Peyer's patch (tissue), 4 donors: ENCODE results near the gene ENC1. TPM values are rescaled to one million over a fixed set of nuclear protein-coding genes. Genes with fewer than 3 reads are reported as not detected.

Experiments used
- DNase-seq, 3 donors: peaks; one replicate each; pipeline ENCODE4 v3.0.0-alpha.2; 2017 to 2019
- H3K27ac ChIP-seq, 4 donors: fragments of 200-600 bp; sonication (generic); one replicate each; pipeline ENCODE4 v1.5.1; 2016 to 2019
- H3K27me3 ChIP-seq, 2 donors: fragments of 200-600 bp; sonication (generic); one replicate each; pipeline ENCODE4 v1.5.1; 2019
- H3K36me3 ChIP-seq, 3 donors: fragments of 200-600 bp; sonication (generic); one replicate each; pipeline ENCODE4 v1.5.1; 2016 to 2019
- H3K4me1 ChIP-seq, 4 donors: fragments of 200-600 bp; sonication (generic); one replicate each; pipeline ENCODE4 v1.5.1; 2016 to 2019
- H3K4me3 ChIP-seq, 4 donors: fragments of 200-600 bp; sonication (generic); 1 replicate in 3 of 4; 2 replicates in 1 of 4; pipeline ENCODE4 v1.5.1; 2016 to 2019; ENCODE audit warnings: mild to moderate bottlenecking in 1 of 4
- H3K9me3 ChIP-seq, 4 donors: fragments of 200-600 bp; sonication (generic); one replicate each; pipeline ENCODE4 v1.5.1; 2016 to 2019; ENCODE audit warnings: mild to moderate bottlenecking in 1 of 4
- POLR2A ChIP-seq, 2 donors: fragments of 450-650 bp; IDR thresholded peaks; one replicate each; pipeline ENCODE4 v1.5.1; 2017; ENCODE audit warnings: antibody characterized with exemption in 2 of 2, mild to moderate bottlenecking in 2 of 2, moderate library complexity in 2 of 2
- total RNA-seq, 4 donors: library from RNA; depleted of rRNA; stranded (reverse); fragments of >200 nt; gene quantifications; one replicate each; pipeline ENCODE4 v1.1.0, GENCODE V29; 2016
- TF ChIP-seq, protein P1 (sequence below), 6 experiments: fragments of 450-650 bp in 4 of 6; fragments of 200-600 bp in 2 of 6; sonication (generic) in 1 of 6; IDR thresholded peaks; one replicate each; pipeline ENCODE4 v1.5.1; 2017 to 2019; ENCODE audit warnings: antibody characterized with exemption in 6 of 6, mild to moderate bottlenecking in 3 of 6, moderate library complexity in 1 of 6

The ENC1 gene
- total RNA-seq, 4 donors from 2014 or later = 28.7 to 123 (median 40.0) TPM

DNA sequence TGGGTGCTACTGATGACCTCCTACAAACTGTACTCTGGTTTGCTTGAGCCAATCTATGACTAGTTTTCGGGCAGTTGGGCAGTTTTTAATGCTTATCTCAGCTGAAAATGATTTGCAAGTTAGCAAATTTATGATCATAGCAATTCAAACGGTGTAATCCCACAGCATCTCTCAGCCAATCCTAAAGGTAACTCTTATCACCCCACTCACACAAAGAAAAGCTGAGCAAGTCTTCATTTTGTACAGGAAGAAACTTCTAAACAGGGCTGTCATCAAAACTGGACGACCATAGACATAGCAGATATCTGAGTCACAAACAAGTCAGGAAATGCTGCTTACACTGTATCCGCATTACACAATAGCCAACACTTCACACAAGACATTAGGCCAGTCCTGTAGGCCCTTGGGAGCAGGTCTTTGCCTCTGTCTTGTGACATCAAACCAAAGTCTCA, 2.6 kb upstream of the ENC1 start:
- Histone ChIP-seq H3K27me3 (no peaks in the 10 kb centered on the region), H3K36me3 (no peaks in the 10 kb centered on the region), H3K4me3 (no peak overlapping the region), H3K27ac (peak overlapping the region in 1 of 4 donors; percentile 44), H3K9me3 (no peaks in the 10 kb centered on the region), H3K4me1 (peaks cover 0 to 13% (median 3%) of the 10 kb centered on the region in 4 donors)
- no peak for DNase-seq
- TF ChIP-seq, protein P1, sequence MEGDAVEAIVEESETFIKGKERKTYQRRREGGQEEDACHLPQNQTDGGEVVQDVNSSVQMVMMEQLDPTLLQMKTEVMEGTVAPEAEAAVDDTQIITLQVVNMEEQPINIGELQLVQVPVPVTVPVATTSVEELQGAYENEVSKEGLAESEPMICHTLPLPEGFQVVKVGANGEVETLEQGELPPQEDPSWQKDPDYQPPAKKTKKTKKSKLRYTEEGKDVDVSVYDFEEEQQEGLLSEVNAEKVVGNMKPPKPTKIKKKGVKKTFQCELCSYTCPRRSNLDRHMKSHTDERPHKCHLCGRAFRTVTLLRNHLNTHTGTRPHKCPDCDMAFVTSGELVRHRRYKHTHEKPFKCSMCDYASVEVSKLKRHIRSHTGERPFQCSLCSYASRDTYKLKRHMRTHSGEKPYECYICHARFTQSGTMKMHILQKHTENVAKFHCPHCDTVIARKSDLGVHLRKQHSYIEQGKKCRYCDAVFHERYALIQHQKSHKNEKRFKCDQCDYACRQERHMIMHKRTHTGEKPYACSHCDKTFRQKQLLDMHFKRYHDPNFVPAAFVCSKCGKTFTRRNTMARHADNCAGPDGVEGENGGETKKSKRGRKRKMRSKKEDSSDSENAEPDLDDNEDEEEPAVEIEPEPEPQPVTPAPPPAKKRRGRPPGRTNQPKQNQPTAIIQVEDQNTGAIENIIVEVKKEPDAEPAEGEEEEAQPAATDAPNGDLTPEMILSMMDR (IDR thresholded peaks at IDR 0.05) = no peak
- TF ChIP-seq POLR2A (IDR thresholded peaks at IDR 0.05) = no peak

DNA sequence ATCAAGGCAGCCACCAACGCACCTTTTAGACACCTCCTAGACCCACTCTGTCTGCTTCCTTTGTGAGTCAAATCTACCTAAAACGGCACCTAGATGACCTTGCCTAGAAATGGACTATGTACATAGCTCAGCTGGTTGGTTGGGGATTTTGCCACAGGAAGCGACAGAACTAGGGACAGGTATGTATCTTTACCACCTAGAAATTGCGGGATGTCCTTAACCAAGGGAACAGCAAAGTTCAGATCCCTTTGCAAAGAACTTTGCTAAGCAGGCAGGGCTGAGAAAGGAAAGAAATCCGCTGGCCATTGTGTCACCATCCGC, 2.0 kb upstream of the ENC1 start:
- no peaks in the 10 kb centered on the region for H3K27me3 ChIP-seq
- H3K4me1 ChIP-seq = peaks cover 0 to 14% (median 3%) of the 10 kb centered on the region in 4 donors
- H3K27ac ChIP-seq = peak overlapping the region in 2 of 4 donors; percentile 94 to 95
- no peaks in the 10 kb centered on the region for H3K36me3 ChIP-seq
- no peak for DNase-seq
- H3K4me3 ChIP-seq = no peak overlapping the region
- no peaks in the 10 kb centered on the region for H3K9me3 ChIP-seq
- TF ChIP-seq POLR2A (IDR thresholded peaks at IDR 0.05) = no peak
- TF ChIP-seq, protein P1 (IDR thresholded peaks at IDR 0.05) = no peak

DNA sequence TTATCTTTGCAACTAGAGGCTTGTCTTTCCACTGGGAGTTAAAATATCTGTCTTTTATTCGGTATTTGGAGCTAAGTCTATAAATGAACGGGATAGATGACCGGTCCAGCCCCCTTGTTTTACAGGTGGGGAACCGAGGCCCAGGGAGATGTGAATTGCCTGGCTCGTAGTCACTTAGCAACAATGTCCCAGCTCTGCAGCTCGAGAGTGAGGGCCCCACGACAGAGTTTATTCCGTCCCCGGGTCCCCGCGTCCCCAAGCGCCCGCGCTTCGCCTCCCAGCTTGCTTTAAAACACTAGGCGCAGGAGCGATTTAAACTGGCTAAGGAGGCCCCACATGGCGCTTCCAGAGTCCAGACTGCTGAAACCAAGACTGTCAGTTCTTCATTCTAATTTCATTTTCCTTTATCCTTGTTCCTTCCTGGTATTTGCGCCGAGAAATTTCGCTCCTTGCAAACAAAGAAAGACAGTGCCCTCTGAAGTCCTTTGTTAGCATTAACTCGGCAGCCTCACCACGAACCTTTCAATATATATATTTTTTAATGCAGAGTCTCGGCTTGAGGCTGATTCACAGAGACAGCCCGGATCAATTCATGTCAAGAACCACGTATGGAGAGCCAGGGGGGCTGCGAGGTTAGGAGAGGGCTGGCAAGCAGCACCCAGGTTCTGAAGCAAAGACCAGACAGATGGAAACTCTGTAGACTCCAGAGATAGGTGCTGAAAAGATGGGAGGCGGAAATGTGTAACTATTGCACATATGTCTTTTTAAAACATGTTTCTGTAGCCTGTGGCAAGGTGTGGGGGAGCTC, 1.4 kb upstream of the ENC1 start:
- Histone ChIP-seq H3K36me3 (no peaks in the 10 kb centered on the region), H3K4me1 (peaks cover 0 to 20% (median 3%) of the 10 kb centered on the region in 4 donors), H3K27ac (peak overlapping the region; percentile 78 to 95 (median 90)), H3K27me3 (no peaks in the 10 kb centered on the region), H3K9me3 (no peaks in the 10 kb centered on the region), H3K4me3 (peak overlapping the region; percentile 59 to 79 (median 76))
- DNase-seq = peak; percentile 21 to 75 (median 63)
- TF ChIP-seq, protein P1 (IDR thresholded peaks at IDR 0.05) = peak in 5 of 6 experiments; percentile 7 to 86 (median 78)
- TF ChIP-seq POLR2A (IDR thresholded peaks at IDR 0.05) = no peak

DNA sequence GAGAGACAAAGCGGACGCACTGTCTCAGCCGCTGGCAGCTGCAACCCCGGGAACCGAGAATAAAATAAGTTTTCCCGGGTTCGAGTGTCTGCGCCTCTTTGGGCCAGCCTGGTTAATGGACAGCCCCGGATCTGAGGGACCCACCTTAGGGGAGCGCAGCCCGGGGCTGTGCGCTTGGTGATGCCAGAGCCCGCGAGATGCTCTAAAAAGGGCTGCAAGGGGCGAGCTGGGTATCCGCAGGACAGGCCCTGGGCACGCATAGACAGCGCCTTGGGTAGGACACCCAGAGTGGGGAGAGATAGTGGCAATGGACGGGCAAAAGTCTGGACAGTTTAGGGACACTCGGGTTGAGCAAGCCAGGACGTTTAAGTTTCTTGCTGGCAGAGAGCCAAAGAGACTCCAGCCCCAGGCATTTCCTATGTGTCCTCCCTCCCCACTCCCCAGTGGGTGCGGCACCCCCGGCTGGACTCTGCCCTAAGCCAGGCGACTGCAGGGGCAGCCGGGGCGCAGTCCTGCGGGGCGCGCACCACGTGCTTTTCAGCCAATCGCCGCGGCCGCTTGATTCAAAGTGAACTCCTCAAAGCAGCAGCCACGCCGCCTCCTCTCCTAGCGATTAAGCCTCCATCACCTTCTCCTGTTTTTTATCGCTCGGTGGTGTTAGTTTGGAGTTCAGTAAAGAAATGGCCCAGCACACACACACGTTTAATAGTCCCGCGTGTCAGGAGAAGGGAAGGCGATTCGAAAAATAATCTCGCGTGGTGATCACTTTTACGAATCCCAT, 616 bp upstream of the ENC1 start:
- H3K36me3 ChIP-seq = no peaks in the 10 kb centered on the region
- H3K4me1 ChIP-seq = peaks cover 0 to 27% (median 3%) of the 10 kb centered on the region in 4 donors
- no peaks in the 10 kb centered on the region for H3K27me3 ChIP-seq
- TF ChIP-seq, protein P1 (IDR thresholded peaks at IDR 0.05) = peak in 1 of 6 experiments; percentile 4
- TF ChIP-seq POLR2A (IDR thresholded peaks at IDR 0.05) = peak in 1 of 2 donors; percentile 47
- H3K4me3 ChIP-seq = peak overlapping the region; percentile 59 to 79 (median 76)
- no peaks in the 10 kb centered on the region for H3K9me3 ChIP-seq
- peak overlapping the region; percentile 78 to 95 (median 90) for H3K27ac ChIP-seq
- peak; percentile 54 to 96 (median 93) for DNase-seq

DNA sequence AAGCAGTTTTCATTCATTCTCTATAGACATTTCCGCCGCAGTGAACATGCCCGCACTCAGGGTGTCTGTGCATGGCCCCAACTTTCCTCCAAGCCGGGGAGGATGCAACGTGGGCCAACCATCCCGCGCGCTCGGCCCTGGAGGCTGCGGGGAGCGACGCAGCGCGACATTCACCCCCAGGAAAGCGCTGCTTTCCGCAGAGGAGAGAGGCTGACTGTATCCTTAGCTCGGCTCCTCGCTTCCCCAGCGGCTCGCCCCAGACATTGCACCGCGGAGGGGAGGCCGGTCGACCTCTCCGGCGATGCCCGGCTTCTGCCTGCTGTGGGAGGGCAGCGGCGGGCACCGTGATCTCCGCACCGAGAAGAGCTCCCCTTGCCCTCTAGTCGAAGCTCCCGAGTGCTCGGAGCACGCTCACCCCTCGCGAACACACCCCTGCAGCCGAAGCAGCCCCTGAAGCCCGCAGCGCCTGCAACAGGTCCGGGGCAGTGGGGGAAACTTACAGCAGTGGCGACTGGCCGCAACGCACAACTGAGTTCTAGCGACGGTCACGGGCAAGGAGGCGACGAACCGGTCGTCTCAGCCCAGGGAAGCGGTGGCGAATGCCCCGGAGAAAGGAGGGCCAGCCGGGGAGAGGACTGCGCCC, 600 bp downstream of the ENC1 start:
- Histone ChIP-seq H3K36me3 (peaks cover 0 to 12% (median 0%) of the 10 kb centered on the region in 3 donors), H3K4me3 (peak overlapping the region; percentile 59 to 79 (median 76)), H3K4me1 (peaks cover 0 to 27% (median 3%) of the 10 kb centered on the region in 4 donors), H3K9me3 (no peaks in the 10 kb centered on the region), H3K27me3 (no peaks in the 10 kb centered on the region), H3K27ac (peak overlapping the region; percentile 78 to 95 (median 90))
- DNase-seq = peak in 1 of 3 donors; percentile 74
- TF ChIP-seq POLR2A (IDR thresholded peaks at IDR 0.05) = no peak
- TF ChIP-seq, protein P1 (IDR thresholded peaks at IDR 0.05) = peak in 3 of 6 experiments; percentile 28 to 38 (median 32)
